HG03095 (cell line): ENCODE measurements around the gene ACSM6.
A peak's percentile ranks its signal among the peaks of the same experiment; 100 is the strongest.
"Not testable (repeated sequence)": the region's sequence is repeated elsewhere in the genome, so short reads cannot be mapped to it uniquely, and the experiment has no call there.

Experiments
- ATAC-seq: cut with Tn5 transposase; IDR thresholded peaks from one replicate; pipeline ENCODE4 v1.9.1; 2021; ENCODE audit warnings: moderate library complexity; ENCODE audit not compliant: unreplicated experiment

The ACSM6 gene

GRCh38 chr10:95214793-95215192, 20.8 kb downstream of the ACSM6 start:
- peak; percentile 54 for ATAC-seq

GRCh38 chr10:95217476-95217875, 23.4 kb downstream of the ACSM6 start:
- ATAC-seq = no peak

- ATAC-seq = no peak
Measured at GRCh38 chr10:95220539-95220938, 26.5 kb downstream of the ACSM6 start.

- no peak for ATAC-seq
Measured at GRCh38 chr10:95221124-95221523, 27.1 kb downstream of the ACSM6 start.

- ATAC-seq = no peak
Measured at GRCh38 chr10:95225136-95225535, 31.1 kb downstream of the ACSM6 start.

- not testable (repeated sequence) for ATAC-seq
Measured at GRCh38 chr10:95228934-95229723, 35.1 kb downstream of the ACSM6 start.

GRCh38 chr10:95229724-95230627, 35.9 kb downstream of the ACSM6 start:
- no peak for ATAC-seq

- ATAC-seq = not testable (repeated sequence)
Measured at GRCh38 chr10:95230677-95231586, 36.9 kb downstream of the ACSM6 start.

GRCh38 chr10:95233377-95234034, 39.5 kb downstream of the ACSM6 start:
- ATAC-seq = no peak

- ATAC-seq = no peak
Measured at GRCh38 chr10:95234951-95235350, 40.9 kb downstream of the ACSM6 start.

GRCh38 chr10:95235676-95236067, 41.6 kb downstream of the ACSM6 start:
- no peak for ATAC-seq

GRCh38 chr10:95236068-95236903, 42.2 kb downstream of the ACSM6 start:
- peak; percentile 93 for ATAC-seq

GRCh38 chr10:95237376-95238170, 43.5 kb downstream of the ACSM6 start:
- no peak for ATAC-seq

- not testable (repeated sequence) for ATAC-seq
Measured at GRCh38 chr10:95240096-95240495, 46.1 kb downstream of the ACSM6 start.

GRCh38 chr10:95240811-95241210, 46.8 kb downstream of the ACSM6 start:
- no peak for ATAC-seq

- no peak for ATAC-seq
Measured at GRCh38 chr10:95241533-95241932, 47.5 kb downstream of the ACSM6 start.

GRCh38 chr10:95242581-95243317, 48.7 kb downstream of the ACSM6 start:
- ATAC-seq = no peak

- ATAC-seq = no peak
Measured at GRCh38 chr10:95243318-95243617, 49.2 kb downstream of the ACSM6 start.
